Myocyte (in vitro differentiated cells): Measurements from ENCODE around the gene OIP5. TPM values are rescaled to one million over a fixed set of nuclear protein-coding genes. Genes with fewer than 3 reads are reported as not detected.
"Not testable (repeated sequence)": the region's sequence is repeated elsewhere in the genome, so short reads cannot be mapped to it uniquely, and the experiment has no call there.

Source experiments
- DNase-seq: peaks from one replicate; pipeline ENCODE4 v3.0.0-alpha.2; 2012; ENCODE audit warnings: low read depth
- total RNA-seq: library from RNA; depleted of rRNA; stranded (reverse); fragments of >200 nt; gene quantifications from 2 replicates; pipeline ENCODE4 v1.2.3, GENCODE V29; 2014

Gene OIP5
- total RNA-seq, 1 donor from 2014 or later, result not detected

- DNase-seq, result not testable (repeated sequence)
Observed at GRCh38 chr15:41260924-41261323, 71.5 kb downstream of the OIP5 start.

- DNase-seq, result no peak
Observed at GRCh38 chr15:41259546-41260189, 72.7 kb downstream of the OIP5 start.

Other genes with a start within 250 kb of the OIP5 start
- 14.0 and 14.8 TPM in 2 replicates for gene INO80, start 216.3 kb downstream of the OIP5 start, total RNA-seq
- not detected in 2 replicates for gene EXD1, start 101.8 kb downstream of the OIP5 start, total RNA-seq
- 119 and 133 TPM in 2 replicates for gene CHP1, start 101.3 kb downstream of the OIP5 start, total RNA-seq
- 6.6 and 11.3 TPM in 2 replicates for gene NUSAP1, start 290 bp upstream of the OIP5 start, total RNA-seq
- gene NDUFAF1, start 69.9 kb upstream of the OIP5 start, total RNA-seq, result 42.1 and 50.1 TPM in 2 replicates
- gene RTF1, start 84.5 kb upstream of the OIP5 start, total RNA-seq, result 19.4 and 21.2 TPM in 2 replicates
- 6.2 and 10.7 TPM in 2 replicates for gene ITPKA, start 161.3 kb upstream of the OIP5 start, total RNA-seq
- 6.4 and 6.6 TPM in 2 replicates for gene LTK, start 181.2 kb upstream of the OIP5 start, total RNA-seq
- gene RPAP1, start 211.7 kb upstream of the OIP5 start, total RNA-seq, result 15.9 and 20.4 TPM in 2 replicates
- 3.9 and 9.6 TPM in 2 replicates for gene TYRO3, start 226.6 kb upstream of the OIP5 start, total RNA-seq